HepG2 (cell line): ENCODE results near the gene PDLIM5. TPM values are rescaled to one million over a fixed set of nuclear protein-coding genes. Genes with fewer than 3 reads are reported as not detected.

Experiments used
- ATAC-seq: fragments of 200-7000 bp; cut with Tn5 transposase; 3 replicates; pipeline ENCODE4 v1.9.1; 2020; ENCODE audit warnings: mild to moderate bottlenecking, moderate library complexity
- BruUV-seq: library from RNA; stranded (reverse); fragments of 400-500 nt; replicated peaks from 2 replicates; lab custom pipeline; 2021; lab: Mats Ljungman, UMichigan
- CTCF ChIA-PET: fragments of 300-600 bp; formaldehyde crosslinking; extraction: SDS; loops from one replicate; lab custom pipeline; 2021; ENCODE audit warnings: low total read pairs, inconsistent platforms, low intra/inter-chr PET ratio; lab: Yijun Ruan, JAX
- POLR2A ChIA-PET: fragments of 350-600 bp; sonication (Branson Sonifier 250); formaldehyde crosslinking; loops from one replicate; lab custom pipeline; 2020; ENCODE audit warnings: antibody characterized with exemption, inconsistent platforms; lab: Yijun Ruan, JAX
- DNase-seq: peaks from one replicate; pipeline ENCODE4 v3.0.0-alpha.2; 2015; ENCODE audit warnings: low spot score
- FAIRE-seq: peaks from 3 replicates; lab custom pipeline; 2011; peaks lifted over from hg19 to GRCh38; lab: Jason Lieb, UNC
- H2AFZ ChIP-seq: one replicate; pipeline ENCODE4 v1.6.1; 2011; ENCODE audit warnings: low read length, inconsistent platforms
- H3K27ac ChIP-seq: fragments of 300-600 bp; 3 replicates; pipeline ENCODE4 v1.8.0; 2011; ENCODE audit warnings: mixed run types, mild to moderate bottlenecking, mixed read lengths, low read length, inconsistent platforms; ENCODE audit not compliant: insufficient read depth; ENCODE audit errors: extremely low read length
- H3K27me3 ChIP-seq, 2 experiments: fragments of 200-600 bp in 1 of 2; 2 replicates in 1 of 2; 3 replicates in 1 of 2; pipeline versions ENCODE4 v1.6.0 to v1.8.0; 2011; ENCODE audit warnings: low read length in 2 of 2, mild to moderate bottlenecking in 2 of 2, moderate library complexity in 2 of 2, inconsistent platforms in 1 of 2; ENCODE audit not compliant: insufficient read depth in 2 of 2, control insufficient read depth in 1 of 2
- H3K36me3 ChIP-seq, 2 experiments: fragments of 200-600 bp in 1 of 2; replicated peaks in 1 of 2; 2 replicates in 1 of 2; 3 replicates in 1 of 2; pipeline versions ENCODE4 v1.5.1 to v1.8.0; 2011; ENCODE audit warnings: low read length in 2 of 2, inconsistent platforms in 1 of 2; ENCODE audit not compliant: insufficient read depth in 2 of 2, control insufficient read depth in 1 of 2
- H3K4me1 ChIP-seq: 2 replicates; pipeline ENCODE4 v1.5.1; 2012; ENCODE audit warnings: low read length, inconsistent platforms; ENCODE audit not compliant: insufficient read depth
- H3K4me2 ChIP-seq: 2 replicates; pipeline ENCODE4 v1.6.0; 2011; ENCODE audit warnings: low read depth, low read length, inconsistent platforms
- H3K4me3 ChIP-seq, 3 experiments: fragments of 200-600 bp in 1 of 3; sonication (generic), shearing (Covaris generic) in 1 of 3; replicated peaks in 1 of 3; 2 replicates each; pipeline ENCODE4 v1.5.1; 2011 to 2016; ENCODE audit warnings: low read length in 3 of 3, inconsistent platforms in 2 of 3, low read depth in 2 of 3, mild to moderate bottlenecking in 2 of 3, control low read depth in 1 of 3, mixed read lengths in 1 of 3; ENCODE audit not compliant: insufficient read depth in 1 of 3
- H3K79me2 ChIP-seq: one replicate; pipeline ENCODE4 v1.6.1; 2011; ENCODE audit warnings: low read length, inconsistent platforms; ENCODE audit not compliant: insufficient read depth
- H3K9ac ChIP-seq: 2 replicates; pipeline ENCODE4 v1.6.0; 2011; ENCODE audit warnings: mild to moderate bottlenecking, low read depth, low read length, inconsistent platforms; ENCODE audit not compliant: insufficient read depth
- H3K9me3 ChIP-seq: 2 replicates; pipeline ENCODE4 v1.5.1; 2012; ENCODE audit warnings: mild to moderate bottlenecking, low read length
- H4K20me1 ChIP-seq: 2 replicates; pipeline ENCODE4 v1.6.0; 2011; ENCODE audit warnings: inconsistent platforms, mild to moderate bottlenecking, low read length, moderate library complexity; ENCODE audit not compliant: insufficient read depth
- CEBPB ChIP-seq: IDR thresholded peaks from 2 replicates; pipeline ENCODE4 v1.6.1; 2011; ENCODE audit warnings: low read depth, low read length, improper control_type of control experiment, borderline replicate concordance
- EP300 ChIP-seq, 3 experiments: sonication (generic) in 1 of 3; formaldehyde crosslinking in 1 of 3; IDR thresholded peaks; 2 replicates each; pipeline versions ENCODE4 v1.5.1 to v1.6.1; 2011 to 2020; ENCODE audit warnings: low read depth in 2 of 3, low read length in 2 of 3, borderline replicate concordance in 1 of 3, improper control_type of control experiment in 1 of 3, mild to moderate bottlenecking in 1 of 3, missing genetic modification reagents in 1 of 3, moderate library complexity in 1 of 3
- ETV5 ChIP-seq: IDR thresholded peaks from 2 replicates; pipeline ENCODE4 v1.6.1; 2018; ENCODE audit warnings: missing biosample characterization, missing genetic modification reagents, inconsistent platforms, borderline replicate concordance
- FOSL1 ChIP-seq: sonication (generic); formaldehyde crosslinking; IDR thresholded peaks from 2 replicates; pipeline ENCODE4 v1.9.0; 2021; ENCODE audit warnings: missing genetic modification reagents, borderline replicate concordance
- FOXA3 ChIP-seq: IDR thresholded peaks from 2 replicates; pipeline ENCODE4 v1.6.1; 2016; ENCODE audit warnings: missing genetic modification reagents, missing compliant biosample characterization
- FOXP1 ChIP-seq, 2 experiments: fragments of 450-650 bp in 1 of 2; IDR thresholded peaks; 2 replicates each; pipeline ENCODE4 v1.6.1; 2017 to 2018; ENCODE audit warnings: antibody characterized with exemption in 1 of 2
- GATAD2A ChIP-seq: IDR thresholded peaks from 2 replicates; pipeline ENCODE4 v1.6.1; 2016
- KAT7 ChIP-seq: IDR thresholded peaks from 2 replicates; pipeline ENCODE4 v1.6.1; 2018; ENCODE audit warnings: borderline replicate concordance, missing compliant biosample characterization
- MIER3 ChIP-seq: IDR thresholded peaks from 2 replicates; pipeline ENCODE4 v1.6.1; 2016; ENCODE audit warnings: missing compliant biosample characterization, borderline replicate concordance
- RXRB ChIP-seq: IDR thresholded peaks from 2 replicates; pipeline ENCODE4 v1.6.1; 2016; ENCODE audit warnings: borderline replicate concordance, missing genetic modification reagents, missing compliant biosample characterization
- SOX13 ChIP-seq, 3 experiments: fragments of 450-650 bp in 1 of 3; sonication (generic) in 1 of 3; formaldehyde crosslinking in 1 of 3; IDR thresholded peaks in 2 of 3; conservative IDR thresholded peaks in 1 of 3; 2 replicates each; pipeline versions ENCODE4 v1.5.0 to v1.6.1; 2016 to 2020; ENCODE audit warnings: antibody characterized with exemption in 1 of 3, mild to moderate bottlenecking in 1 of 3, missing compliant biosample characterization in 1 of 3, missing genetic modification reagents in 1 of 3, moderate library complexity in 1 of 3
- SOX6 ChIP-seq, 2 experiments: fragments of 450-650 bp in 1 of 2; sonication (generic) in 1 of 2; formaldehyde crosslinking in 1 of 2; IDR thresholded peaks; 2 replicates each; pipeline versions ENCODE4 v1.4.0 to v1.6.1; 2017 to 2020; ENCODE audit warnings: antibody characterized with exemption in 1 of 2, mild to moderate bottlenecking in 1 of 2, missing genetic modification reagents in 1 of 2
- WGBS: methylation state at CpG from one replicate; pipeline ENCODE4 v1.1.6; 2017; ENCODE audit warnings: low lambda C conversion rate; 5-methylcytosine and 5-hydroxymethylcytosine counted together
- in situ Hi-C: cut with HindIII; loops from 2 replicates; pipeline ENCODE4 v1.10.0; 2017; ENCODE audit warnings: low pct_unique_long_range_greater_than_20kb; ENCODE audit not compliant: extremely low pct_ligation_motif_present
- intact Hi-C: fragments of 100-400 bp; cut with micrococcal nuclease; formaldehyde crosslinking; loops from one replicate; pipeline ENCODE4 v1.10.0; 2022; ENCODE audit not compliant: unreplicated experiment
- polyA plus RNA-seq, 8 experiments: library from polyadenylated mRNA; depleted of rRNA in 3 of 8; stranded (reverse) in 7 of 8; unstranded in 1 of 8; fragments of >200 nt; fragmentation: Illumina TruSeq in 4 of 8; extraction: Trizol in 4 of 8; gene quantifications; 2 replicates each; pipeline versions ENCODE4 v1.2.1 to v1.2.3, GENCODE V29; 2011 to 2016; ENCODE audit warnings: low read depth in 4 of 8, missing spikeins in 1 of 8, mixed read lengths in 1 of 8; ENCODE audit not compliant: insufficient read depth in 1 of 8
- total RNA-seq, 5 experiments: library from RNA; depleted of rRNA; stranded (reverse); fragments of >200 nt; fragmentation: Illumina TruSeq; extraction: Trizol; gene quantifications; 2 replicates each; pipeline ENCODE4 v1.2.3, GENCODE V29; 2016; ENCODE audit warnings: low read depth in 1 of 5
- TF ChIP-seq, protein P1 (sequence below): sonication (generic); formaldehyde crosslinking; IDR thresholded peaks from 2 replicates; pipeline ENCODE4 v1.4.0; 2020; ENCODE audit warnings: missing genetic modification reagents, low read depth, mild to moderate bottlenecking, borderline replicate concordance
- TF ChIP-seq, protein P2 (sequence below): sonication (generic); formaldehyde crosslinking; IDR thresholded peaks from 2 replicates; pipeline ENCODE4 v1.8.1; 2023; ENCODE audit warnings: missing genetic modification reagents, inconsistent platforms, borderline replicate concordance
- TF ChIP-seq, protein P3 (sequence below): IDR thresholded peaks from 2 replicates; pipeline ENCODE4 v1.4.0; 2020; ENCODE audit warnings: mild to moderate bottlenecking, missing genetic modification reagents

PDLIM5 gene
- total and polyA plus RNA-seq, 2 of the 13 experiments (the other 11 are each of a cell fraction or from before 2014, with no cell fraction given) = 52.8 to 119 TPM

DNA sequence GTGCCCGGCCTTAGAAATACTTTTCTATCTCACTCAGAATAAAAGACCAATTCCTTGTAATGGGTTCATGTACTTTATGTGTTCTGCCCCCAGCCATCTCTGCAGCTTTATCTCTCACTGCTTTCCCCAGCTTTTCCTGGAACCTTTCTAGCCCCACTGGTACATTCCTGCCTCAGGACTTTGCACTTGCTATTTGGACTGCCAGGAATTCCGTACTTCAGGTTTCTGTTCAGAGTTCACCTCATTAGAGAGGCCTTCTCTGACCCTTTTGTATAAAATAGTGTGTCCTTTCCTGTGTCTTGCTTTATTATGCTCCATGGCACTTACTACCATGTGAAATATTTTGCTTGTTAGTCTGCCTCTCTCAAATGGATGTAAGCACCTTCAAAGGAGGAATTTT is 112.5 kb downstream of the PDLIM5 start (continued):
- TF ChIP-seq, protein P1, sequence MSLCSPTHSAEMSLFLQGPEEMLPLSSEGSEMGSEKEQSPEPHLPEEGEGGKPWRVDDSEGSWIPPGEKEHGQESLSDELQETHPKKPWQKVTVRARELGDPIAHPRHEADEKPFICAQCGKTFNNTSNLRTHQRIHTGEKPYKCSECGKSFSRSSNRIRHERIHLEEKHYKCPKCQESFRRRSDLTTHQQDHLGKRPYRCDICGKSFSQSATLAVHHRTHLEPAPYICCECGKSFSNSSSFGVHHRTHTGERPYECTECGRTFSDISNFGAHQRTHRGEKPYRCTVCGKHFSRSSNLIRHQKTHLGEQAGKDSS (CRISPR knock-in tag) = peak; percentile 73; the same call in 1 of the 2 replicates
- TF ChIP-seq KAT7 (CRISPR knock-in tag) = no peak
- peak; percentile 48; the same call in 1 of the 2 replicates for TF ChIP-seq ETV5 (CRISPR knock-in tag)

DNA sequence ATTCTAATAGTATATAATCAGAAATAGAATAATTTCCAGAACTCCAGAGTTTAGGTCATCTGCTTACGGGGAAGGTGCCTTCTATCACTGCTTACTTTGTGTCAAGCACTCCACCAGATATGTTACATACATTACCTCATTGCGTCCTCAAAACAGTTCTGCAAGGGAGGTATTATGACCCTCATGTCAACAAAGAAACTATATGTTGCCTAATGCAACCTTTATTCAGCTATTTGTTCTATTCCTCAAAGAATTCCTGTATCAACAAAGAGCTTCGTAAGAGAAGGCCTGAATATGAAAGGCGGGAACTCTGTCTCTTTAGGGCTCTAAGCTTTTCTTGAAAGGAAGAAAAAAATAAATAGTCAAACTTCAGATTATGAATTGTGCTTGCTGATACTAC is 114.7 kb downstream of the PDLIM5 start:
- no peak for FAIRE-seq
- Histone ChIP-seq H3K4me1 (peaks cover 59% of the 10 kb centered on the region), H2AFZ (no peak overlapping the region), H3K4me3 (no peak overlapping the region), H3K9ac (no peak overlapping the region), H3K79me2 (peaks cover 14% of the 10 kb centered on the region), H3K27me3 (no peaks in the 10 kb centered on the region), H3K36me3 (no peaks in the 10 kb centered on the region), H3K27ac (peak overlapping the region; percentile 31), H3K4me2 (no peak overlapping the region), H4K20me1 (no peaks in the 10 kb centered on the region), H3K9me3 (no peaks in the 10 kb centered on the region)
- peak; percentile 71 for DNase-seq
- intact Hi-C loops = loop anchor here (10.0 kb wide), 1 partner anchor 142 kb away; no protein-coding TSS in a partner anchor
- WGBS = 49% methylated on average over 4 of the region's 4 CpGs
- no TSS peak for BruUV-seq
- ChIA-PET CTCF (no interaction called here), POLR2A (interaction anchor here (0.9 kb wide), 1 partner anchor 115 kb away, joined by 3 read pairs; no protein-coding TSS in a partner anchor)
- in situ Hi-C loops = no loop called here
- ATAC-seq = peak; percentile 19; the same call in 2 of the 3 replicates
- TF ChIP-seq FOXP1 (IDR thresholded peaks at IDR 0.05) = no peak
- peak; percentile 48; the same call in 1 of the 2 replicates for TF ChIP-seq FOXP1 (CRISPR knock-in tag; IDR thresholded peaks at IDR 0.05)
- peak; percentile 70; the same call in 1 of the 2 replicates for TF ChIP-seq CEBPB
- peak in 1 of 2 experiments; percentile 68; a peak in 2 of 4 replicates for TF ChIP-seq EP300 (IDR thresholded peaks at IDR 0.05; ENCODE audit: low read depth in 2 of 2, low read length in 2 of 2)
- TF ChIP-seq EP300 (CRISPR knock-in tag; IDR thresholded peaks at IDR 0.05; ENCODE audit: borderline replicate concordance) = no peak
- TF ChIP-seq, protein P2, sequence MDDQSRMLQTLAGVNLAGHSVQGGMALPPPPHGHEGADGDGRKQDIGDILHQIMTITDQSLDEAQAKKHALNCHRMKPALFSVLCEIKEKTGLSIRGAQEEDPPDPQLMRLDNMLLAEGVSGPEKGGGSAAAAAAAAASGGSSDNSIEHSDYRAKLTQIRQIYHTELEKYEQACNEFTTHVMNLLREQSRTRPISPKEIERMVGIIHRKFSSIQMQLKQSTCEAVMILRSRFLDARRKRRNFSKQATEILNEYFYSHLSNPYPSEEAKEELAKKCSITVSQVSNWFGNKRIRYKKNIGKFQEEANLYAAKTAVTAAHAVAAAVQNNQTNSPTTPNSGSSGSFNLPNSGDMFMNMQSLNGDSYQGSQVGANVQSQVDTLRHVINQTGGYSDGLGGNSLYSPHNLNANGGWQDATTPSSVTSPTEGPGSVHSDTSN (CRISPR knock-in tag) = no peak
- TF ChIP-seq FOSL1 (CRISPR knock-in tag) = no peak
- peak; percentile 80 for TF ChIP-seq FOXA3
- TF ChIP-seq RXRB (CRISPR knock-in tag) = peak; percentile 20; the same call in 1 of the 2 replicates
- TF ChIP-seq, protein P3, sequence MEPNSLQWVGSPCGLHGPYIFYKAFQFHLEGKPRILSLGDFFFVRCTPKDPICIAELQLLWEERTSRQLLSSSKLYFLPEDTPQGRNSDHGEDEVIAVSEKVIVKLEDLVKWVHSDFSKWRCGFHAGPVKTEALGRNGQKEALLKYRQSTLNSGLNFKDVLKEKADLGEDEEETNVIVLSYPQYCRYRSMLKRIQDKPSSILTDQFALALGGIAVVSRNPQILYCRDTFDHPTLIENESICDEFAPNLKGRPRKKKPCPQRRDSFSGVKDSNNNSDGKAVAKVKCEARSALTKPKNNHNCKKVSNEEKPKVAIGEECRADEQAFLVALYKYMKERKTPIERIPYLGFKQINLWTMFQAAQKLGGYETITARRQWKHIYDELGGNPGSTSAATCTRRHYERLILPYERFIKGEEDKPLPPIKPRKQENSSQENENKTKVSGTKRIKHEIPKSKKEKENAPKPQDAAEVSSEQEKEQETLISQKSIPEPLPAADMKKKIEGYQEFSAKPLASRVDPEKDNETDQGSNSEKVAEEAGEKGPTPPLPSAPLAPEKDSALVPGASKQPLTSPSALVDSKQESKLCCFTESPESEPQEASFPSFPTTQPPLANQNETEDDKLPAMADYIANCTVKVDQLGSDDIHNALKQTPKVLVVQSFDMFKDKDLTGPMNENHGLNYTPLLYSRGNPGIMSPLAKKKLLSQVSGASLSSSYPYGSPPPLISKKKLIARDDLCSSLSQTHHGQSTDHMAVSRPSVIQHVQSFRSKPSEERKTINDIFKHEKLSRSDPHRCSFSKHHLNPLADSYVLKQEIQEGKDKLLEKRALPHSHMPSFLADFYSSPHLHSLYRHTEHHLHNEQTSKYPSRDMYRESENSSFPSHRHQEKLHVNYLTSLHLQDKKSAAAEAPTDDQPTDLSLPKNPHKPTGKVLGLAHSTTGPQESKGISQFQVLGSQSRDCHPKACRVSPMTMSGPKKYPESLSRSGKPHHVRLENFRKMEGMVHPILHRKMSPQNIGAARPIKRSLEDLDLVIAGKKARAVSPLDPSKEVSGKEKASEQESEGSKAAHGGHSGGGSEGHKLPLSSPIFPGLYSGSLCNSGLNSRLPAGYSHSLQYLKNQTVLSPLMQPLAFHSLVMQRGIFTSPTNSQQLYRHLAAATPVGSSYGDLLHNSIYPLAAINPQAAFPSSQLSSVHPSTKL (CRISPR knock-in tag) = peak; percentile 81
- no peak for TF ChIP-seq MIER3 (CRISPR knock-in tag)
- TF ChIP-seq GATAD2A = peak; percentile 82
- TF ChIP-seq SOX6 (IDR thresholded peaks at IDR 0.05) = no peak
- peak; percentile 11; the same call in 1 of the 2 replicates for TF ChIP-seq SOX6 (CRISPR knock-in tag; IDR thresholded peaks at IDR 0.05)
- no peak for TF ChIP-seq SOX13 (IDR thresholded peaks at IDR 0.05)
- peak in 1 of 2 experiments; percentile 77; a peak in 2 of 4 replicates for TF ChIP-seq SOX13 (CRISPR knock-in tag; conservative IDR thresholded peaks at IDR 0.05 in 1 of 2, IDR thresholded peaks at IDR 0.05 in 1 of 2)
